Measurements from ENCODE around the gene TAS1R2. TPM values are rescaled to one million over a fixed set of nuclear protein-coding genes. Genes with fewer than 3 reads are reported as not detected.
A peak's percentile ranks its signal among the peaks of the same experiment; 100 is the strongest.

The TAS1R2 gene
- total and polyA plus RNA-seq, 2 of the 13 experiments (the other 11 are each of a cell fraction or from before 2014, with no cell fraction given), result not detected

- TF ChIP-seq TIGD3 (CRISPR knock-in tag; IDR thresholded peaks at IDR 0.05; ENCODE audit: borderline replicate concordance) (no peak), NR2C2 (CRISPR knock-in tag; IDR thresholded peaks at IDR 0.05; ENCODE audit: borderline replicate concordance) (no peak), FOXJ3 (CRISPR knock-in tag; IDR thresholded peaks at IDR 0.05; ENCODE audit: borderline replicate concordance) (no peak), ZFP90 (CRISPR knock-in tag; IDR thresholded peaks at IDR 0.05; ENCODE audit: borderline replicate concordance) (no peak), DBP (CRISPR knock-in tag; IDR thresholded peaks at IDR 0.05; ENCODE audit: not compliant biosample characterization) (no peak), ZNF7 (CRISPR knock-in tag; IDR thresholded peaks at IDR 0.05) (no peak), RBFOX2 (IDR thresholded peaks at IDR 0.05; ENCODE audit: low read depth, low read length) (0 out of 2 replicates have a peak, but pooled peaks have one; percentile 32), ZNF788 (CRISPR knock-in tag; IDR thresholded peaks at IDR 0.05; ENCODE audit: borderline replicate concordance) (0 out of 2 replicates have a peak, but pooled peaks have one; percentile 46), ZNF20 (CRISPR knock-in tag; IDR thresholded peaks at IDR 0.05) (no peak), ZNF891 (CRISPR knock-in tag; IDR thresholded peaks at IDR 0.05) (no peak; the same call in 1 of the 2 replicates), BRCA1 (CRISPR knock-in tag; IDR thresholded peaks at IDR 0.05) (no peak), HMGA1 (CRISPR knock-in tag; conservative IDR thresholded peaks at IDR 0.05) (no peak), ZNF558 (CRISPR knock-in tag; IDR thresholded peaks at IDR 0.05; ENCODE audit: borderline replicate concordance) (no peak), NFYB (CRISPR knock-in tag; IDR thresholded peaks at IDR 0.05) (no peak), ZNF260 (CRISPR knock-in tag; IDR thresholded peaks at IDR 0.05; ENCODE audit: borderline replicate concordance, low read depth) (no peak), ZNF770 (CRISPR knock-in tag; IDR thresholded peaks at IDR 0.05) (no peak), CTCF (CRISPR knock-in tag; IDR thresholded peaks at IDR 0.05) (peak; percentile 83), POLR2G (IDR thresholded peaks at IDR 0.05; ENCODE audit: low read depth, low read length) (no peak), RARG (CRISPR knock-in tag; IDR thresholded peaks at IDR 0.05; ENCODE audit: low read depth) (no peak), SMAD3 (CRISPR knock-in tag; IDR thresholded peaks at IDR 0.05) (no peak), RAD21 (CRISPR knock-in tag; IDR thresholded peaks at IDR 0.05) (peak; percentile 44; the same call in 1 of the 2 replicates), SRF (IDR thresholded peaks at IDR 0.05; ENCODE audit: low read depth, low read length) (no peak), THYN1 (CRISPR knock-in tag; IDR thresholded peaks at IDR 0.05; ENCODE audit: borderline replicate concordance, low read depth) (no peak), REXO4 (CRISPR knock-in tag; IDR thresholded peaks at IDR 0.05; ENCODE audit: borderline replicate concordance) (no peak), MLLT10 (CRISPR knock-in tag; IDR thresholded peaks at IDR 0.05) (no peak)
Observed at GRCh38 chr1:18875107-18875795, 15.8 kb upstream of the TAS1R2 start (continued).

All from HepG2 (cell line).